GM19463 (cell line): ENCODE data around the gene PSG7.
"Not testable (repeated sequence)": the region's sequence is repeated elsewhere in the genome, so short reads cannot be mapped to it uniquely, and the experiment has no call there.

Experiments
- ATAC-seq: cut with Tn5 transposase; IDR thresholded peaks from one replicate; pipeline ENCODE4 v1.9.1; 2021; ENCODE audit warnings: mild to moderate bottlenecking, moderate library complexity; ENCODE audit not compliant: unreplicated experiment

The PSG7 gene

GRCh38 chr19:42916931-42917330 is 20.1 kb downstream of the PSG7 start:
- ATAC-seq = not testable (repeated sequence)

- not testable (repeated sequence) for ATAC-seq
Measured at GRCh38 chr19:42913516-42913915, 23.5 kb downstream of the PSG7 start.

- not testable (repeated sequence) for ATAC-seq
Measured at GRCh38 chr19:42912941-42913340, 24.1 kb downstream of the PSG7 start.

GRCh38 chr19:42911731-42912130 is 25.3 kb downstream of the PSG7 start:
- not testable (repeated sequence) for ATAC-seq

- not testable (repeated sequence) for ATAC-seq
Measured at GRCh38 chr19:42906162-42906561, 30.8 kb downstream of the PSG7 start.

GRCh38 chr19:42900561-42900960 is 36.4 kb downstream of the PSG7 start:
- ATAC-seq = not testable (repeated sequence)

- ATAC-seq = not testable (repeated sequence)
Measured at GRCh38 chr19:42899674-42900073, 37.3 kb downstream of the PSG7 start.

GRCh38 chr19:42899110-42899509 is 37.9 kb downstream of the PSG7 start:
- ATAC-seq = not testable (repeated sequence)

GRCh38 chr19:42898656-42899055 is 38.4 kb downstream of the PSG7 start:
- not testable (repeated sequence) for ATAC-seq

- not testable (repeated sequence) for ATAC-seq
Measured at GRCh38 chr19:42897729-42898128, 39.3 kb downstream of the PSG7 start.

- ATAC-seq = not testable (repeated sequence)
Measured at GRCh38 chr19:42890446-42890845, 46.6 kb downstream of the PSG7 start.

- ATAC-seq = not testable (repeated sequence)
Measured at GRCh38 chr19:42887876-42888445, 49.0 kb downstream of the PSG7 start.

- ATAC-seq = not testable (repeated sequence)
Measured at GRCh38 chr19:42882730-42883129, 54.3 kb downstream of the PSG7 start.

GRCh38 chr19:42882010-42882409 is 55.0 kb downstream of the PSG7 start:
- not testable (repeated sequence) for ATAC-seq

GRCh38 chr19:42881279-42881678 is 55.7 kb downstream of the PSG7 start:
- ATAC-seq = not testable (repeated sequence)

GRCh38 chr19:42880621-42881020 is 56.4 kb downstream of the PSG7 start:
- not testable (repeated sequence) for ATAC-seq

- ATAC-seq = no peak
Measured at GRCh38 chr19:42879613-42880012, 57.4 kb downstream of the PSG7 start, which contains the start of gene PSG1. Gene PSG1, minus strand, starts transcription at chr19:42879713. Its CDS starts 132 bp downstream, at chr19:42879581.

- ATAC-seq = not testable (repeated sequence)
Measured at GRCh38 chr19:42876596-42876995, 60.4 kb downstream of the PSG7 start.

- not testable (repeated sequence) for ATAC-seq
Measured at GRCh38 chr19:42875881-42876280, 61.1 kb downstream of the PSG7 start.

- not testable (repeated sequence) for ATAC-seq
Measured at GRCh38 chr19:42874901-42875813, 61.9 kb downstream of the PSG7 start.

- not testable (repeated sequence) for ATAC-seq
Measured at GRCh38 chr19:42874136-42874535, 62.9 kb downstream of the PSG7 start.
